NCI-H2081 (cell line): ENCODE measurements around the gene IPO13.

Experiments used
- DNase-seq, 2 experiments: peaks; one replicate each; lab custom pipeline; 2025; lab: John Stamatoyannopoulos, UW

IPO13 gene

GRCh38 chr1:43949678-43950077 lies 2.9 kb downstream of the IPO13 start:
- DNase-seq = no peak

GRCh38 chr1:43951021-43951985 lies 4.6 kb downstream of the IPO13 start:
- DNase-seq = no peak

GRCh38 chr1:43952731-43953346 lies 6.1 kb downstream of the IPO13 start:
- DNase-seq = peak in 1 of 2 experiments; percentile 36

- no peak for DNase-seq
Observed at GRCh38 chr1:43953361-43953760, 6.6 kb downstream of the IPO13 start.

- no peak for DNase-seq
Observed at GRCh38 chr1:43954036-43954435, 7.3 kb downstream of the IPO13 start.

- DNase-seq = no peak
Observed at GRCh38 chr1:43956234-43956633, 9.5 kb downstream of the IPO13 start.

- DNase-seq = no peak
Observed at GRCh38 chr1:43957407-43958040, 10.8 kb downstream of the IPO13 start.

- DNase-seq = no peak
Observed at GRCh38 chr1:43958351-43959255, 11.9 kb downstream of the IPO13 start.

- DNase-seq = no peak
Observed at GRCh38 chr1:43960798-43961197, 14.0 kb downstream of the IPO13 start.

GRCh38 chr1:43961692-43962091 lies 14.9 kb downstream of the IPO13 start:
- DNase-seq = no peak

GRCh38 chr1:43962324-43962723 lies 15.6 kb downstream of the IPO13 start:
- DNase-seq = no peak

- no peak for DNase-seq
Observed at GRCh38 chr1:43963006-43963405, 16.3 kb downstream of the IPO13 start.

GRCh38 chr1:43963890-43964289 lies 17.1 kb downstream of the IPO13 start:
- DNase-seq = no peak

GRCh38 chr1:43965316-43965715 lies 18.6 kb downstream of the IPO13 start:
- no peak for DNase-seq

GRCh38 chr1:43968348-43968948 lies 21.7 kb downstream of the IPO13 start:
- DNase-seq = no peak

- no peak for DNase-seq
Observed at GRCh38 chr1:43969416-43969745, 22.6 kb downstream of the IPO13 start.

- DNase-seq = peak; percentile 99 to 100
Observed at GRCh38 chr1:43969746-43970466, 23.2 kb downstream of the IPO13 start, which contains the start of gene DPH2. Gene DPH2 (plus strand): TSS chr1:43970010. CDS start chr1:43970176, 166 bp downstream.

- no peak for DNase-seq
Observed at GRCh38 chr1:43970502-43970901, 23.8 kb downstream of the IPO13 start.

- DNase-seq = no peak
Observed at GRCh38 chr1:43970911-43971310, 24.2 kb downstream of the IPO13 start.

GRCh38 chr1:43971336-43971980 lies 24.7 kb downstream of the IPO13 start:
- no peak for DNase-seq
